HG03378 (cell line): ENCODE data around the gene SYT7.
"Not testable (repeated sequence)": the region's sequence is repeated elsewhere in the genome, so short reads cannot be mapped to it uniquely, and the experiment has no call there.

Experiments used
- ATAC-seq: cut with Tn5 transposase; IDR thresholded peaks from one replicate; pipeline ENCODE4 v1.9.1; 2021; ENCODE audit warnings: mild to moderate bottlenecking, moderate library complexity; ENCODE audit not compliant: unreplicated experiment

Gene SYT7

DNA sequence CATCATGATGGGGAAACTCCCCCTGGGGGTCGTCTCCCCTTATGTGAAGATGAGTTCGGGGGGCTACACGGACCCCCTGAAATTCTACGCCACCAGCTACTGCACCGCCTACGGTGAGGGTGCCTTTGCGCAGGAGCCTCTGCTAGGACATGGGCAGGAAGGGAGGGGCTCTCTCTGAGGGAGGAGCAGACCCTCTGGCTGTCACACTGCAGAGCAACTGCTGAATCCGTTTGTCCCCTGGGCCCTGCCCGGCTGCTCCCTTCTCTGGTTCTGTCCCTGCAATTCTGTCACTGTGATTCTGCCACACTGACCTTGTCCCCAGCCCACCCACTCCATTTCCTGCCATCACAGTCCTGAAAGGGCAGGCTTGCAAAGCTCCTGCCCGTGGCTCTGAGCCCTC lies 99.1 kb downstream of the SYT7 start:
- no peak for ATAC-seq

DNA sequence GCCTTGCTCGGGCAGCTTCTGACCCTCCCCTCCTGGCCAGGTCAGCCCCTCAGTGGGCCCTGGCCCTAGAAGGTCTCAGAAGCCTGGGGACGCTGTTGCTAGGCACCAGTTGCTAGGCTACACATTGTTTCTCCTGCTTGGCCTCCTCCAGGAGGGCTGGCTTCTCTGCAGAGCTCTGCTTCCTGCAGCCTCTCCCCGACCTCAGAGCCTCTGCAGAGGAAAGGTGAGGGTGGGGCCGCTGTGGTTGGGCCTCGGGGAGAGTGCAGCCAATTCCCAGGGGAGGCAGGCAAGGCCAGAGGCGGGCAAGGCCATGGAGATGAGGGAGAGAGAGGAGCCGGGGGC lies 99.9 kb downstream of the SYT7 start:
- no peak for ATAC-seq

DNA sequence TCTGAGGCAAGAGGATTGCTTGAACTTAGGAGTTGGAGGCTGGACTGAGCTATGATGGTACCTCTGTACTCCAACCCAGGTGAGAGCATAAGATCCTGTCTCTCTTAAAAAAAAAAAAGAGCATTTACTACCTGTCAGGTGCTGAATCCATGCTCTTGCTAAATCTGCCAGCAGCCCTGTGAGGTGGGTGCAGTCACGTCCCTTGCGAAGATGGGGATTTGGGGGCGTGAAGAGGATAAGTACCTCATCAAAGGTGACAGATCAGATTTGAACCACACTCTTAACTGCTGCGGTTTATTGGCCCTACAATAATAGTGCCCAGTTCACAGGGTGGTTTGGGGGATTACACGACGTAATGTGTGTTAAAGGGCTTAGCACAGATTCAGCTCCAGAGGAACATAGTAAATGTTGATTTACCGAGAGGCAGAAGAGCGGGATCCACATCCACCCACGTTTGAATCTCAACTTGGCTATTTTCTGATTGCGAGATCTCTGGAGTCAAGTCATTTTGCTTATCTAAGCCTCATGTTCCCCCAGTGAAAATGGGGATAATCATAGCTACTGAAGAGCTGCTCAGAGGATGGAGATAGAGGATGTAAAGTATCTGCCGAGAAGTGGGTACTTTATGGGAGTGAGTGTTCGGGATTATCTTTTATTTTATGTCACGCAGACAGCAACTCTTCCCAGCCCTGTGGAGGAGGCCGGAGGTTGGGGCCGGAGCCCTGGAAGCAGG lies 100.4 kb downstream of the SYT7 start:
- no peak for ATAC-seq

DNA sequence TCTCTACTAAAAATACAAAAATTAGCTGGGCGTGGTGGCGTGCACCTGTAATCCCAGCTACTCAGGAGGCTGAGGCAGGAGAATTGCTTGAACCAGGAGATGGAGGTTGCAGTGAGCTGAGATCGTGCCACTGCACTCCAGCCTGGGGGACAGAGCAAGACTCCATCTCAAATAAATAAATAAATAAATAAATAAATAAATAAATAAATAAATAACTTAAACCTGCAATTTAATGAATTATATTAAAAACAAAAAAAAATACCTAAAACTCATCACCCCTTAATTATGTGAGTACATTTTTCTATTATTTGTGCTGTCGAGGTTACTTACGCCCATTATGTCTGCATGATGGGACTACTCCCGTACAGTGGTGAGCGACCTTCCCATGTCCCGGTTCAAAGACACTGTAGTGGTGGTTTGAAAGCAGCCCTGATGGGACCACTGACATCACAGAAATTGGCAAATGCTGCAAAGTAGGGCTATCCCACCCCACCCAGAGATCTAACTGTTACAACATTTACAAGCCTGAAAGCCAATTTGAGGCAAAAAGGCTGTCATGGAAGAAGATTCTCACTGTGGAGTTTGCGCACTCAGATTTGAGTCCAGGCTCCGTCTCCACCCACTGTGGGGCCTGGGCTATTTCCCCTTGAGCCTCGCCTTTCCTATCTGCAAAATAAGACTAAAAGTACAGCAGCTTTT lies 101.4 kb downstream of the SYT7 start:
- not testable (repeated sequence) for ATAC-seq

DNA sequence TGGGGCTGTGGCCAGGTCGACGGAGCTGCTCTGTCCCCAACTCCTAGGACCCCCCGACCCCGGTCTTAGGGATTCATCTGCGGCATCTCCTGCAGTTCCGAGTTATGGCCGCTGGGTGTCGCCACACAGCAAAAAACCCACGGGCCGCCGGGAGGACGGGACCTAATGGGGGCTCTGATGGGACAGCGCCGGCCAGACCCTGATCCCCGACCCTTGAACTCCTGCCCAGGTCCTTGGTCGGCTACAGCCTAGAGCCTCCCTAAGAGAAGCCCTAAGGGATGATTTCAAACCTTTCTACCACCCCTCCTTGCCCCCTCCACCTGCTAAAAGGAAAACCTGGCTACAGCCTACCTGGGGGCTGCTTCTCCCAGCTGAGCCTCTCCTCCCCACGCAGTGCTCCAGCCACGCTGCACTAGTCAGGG lies 103.1 kb downstream of the SYT7 start:
- no peak for ATAC-seq

DNA sequence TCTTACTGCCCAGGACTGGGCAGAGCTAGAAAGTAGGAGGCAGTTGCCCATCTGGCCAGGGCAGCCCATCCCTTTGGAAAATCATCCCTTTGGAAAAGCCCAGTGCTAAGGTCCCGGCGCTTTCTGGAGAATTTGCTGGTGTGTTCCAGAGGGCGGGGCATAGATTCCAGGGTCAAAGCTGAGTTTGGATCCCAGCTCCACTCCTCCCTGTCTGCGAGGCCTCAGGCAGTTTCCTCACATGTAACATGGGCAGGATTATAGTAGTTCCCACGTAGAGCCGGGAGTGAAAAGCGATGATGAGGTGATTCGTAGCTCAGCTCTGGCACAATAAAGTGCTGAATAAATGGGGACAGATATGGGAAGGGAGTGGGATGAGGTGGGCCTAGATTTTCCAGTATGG lies 103.8 kb downstream of the SYT7 start:
- no peak for ATAC-seq

DNA sequence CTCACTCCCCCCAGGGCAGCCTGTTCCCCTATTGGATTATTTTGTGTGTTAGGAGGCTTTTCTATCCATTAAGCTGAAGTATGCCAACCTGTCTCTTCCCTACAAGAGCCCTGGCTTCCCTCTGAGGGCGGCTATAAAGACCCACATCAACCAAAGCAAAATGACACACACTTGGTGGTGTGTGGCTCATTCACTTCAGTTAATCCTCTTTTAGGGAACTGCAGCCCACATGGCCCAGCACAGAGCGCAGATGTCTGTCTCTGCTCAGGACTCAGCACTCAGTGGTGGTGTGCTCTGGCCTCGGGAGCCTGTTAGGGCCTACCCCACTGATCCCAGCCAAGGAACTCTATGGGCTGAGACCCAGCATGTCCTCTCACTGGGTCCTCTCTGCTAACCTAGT lies 104.5 kb downstream of the SYT7 start:
- ATAC-seq = no peak

DNA sequence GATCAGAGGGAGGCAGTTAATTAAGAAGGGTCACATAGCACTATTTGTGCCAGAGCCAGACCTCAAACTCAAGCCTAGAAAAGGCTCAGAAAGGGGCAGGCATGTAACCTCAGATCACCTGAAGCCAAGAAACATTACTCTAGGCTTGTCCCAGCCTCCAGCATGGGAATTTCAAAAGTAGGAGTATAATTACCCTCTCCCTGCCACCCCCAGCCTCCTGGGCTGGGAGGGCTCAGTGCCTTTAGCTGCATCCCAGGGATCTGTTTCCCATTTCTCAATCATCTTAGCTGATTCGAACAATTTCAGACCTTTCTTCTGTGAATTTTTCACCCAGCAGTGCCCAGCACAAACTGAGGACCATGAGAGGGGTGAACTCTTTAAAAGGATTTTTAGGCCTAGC lies 105.4 kb downstream of the SYT7 start:
- no peak for ATAC-seq

DNA sequence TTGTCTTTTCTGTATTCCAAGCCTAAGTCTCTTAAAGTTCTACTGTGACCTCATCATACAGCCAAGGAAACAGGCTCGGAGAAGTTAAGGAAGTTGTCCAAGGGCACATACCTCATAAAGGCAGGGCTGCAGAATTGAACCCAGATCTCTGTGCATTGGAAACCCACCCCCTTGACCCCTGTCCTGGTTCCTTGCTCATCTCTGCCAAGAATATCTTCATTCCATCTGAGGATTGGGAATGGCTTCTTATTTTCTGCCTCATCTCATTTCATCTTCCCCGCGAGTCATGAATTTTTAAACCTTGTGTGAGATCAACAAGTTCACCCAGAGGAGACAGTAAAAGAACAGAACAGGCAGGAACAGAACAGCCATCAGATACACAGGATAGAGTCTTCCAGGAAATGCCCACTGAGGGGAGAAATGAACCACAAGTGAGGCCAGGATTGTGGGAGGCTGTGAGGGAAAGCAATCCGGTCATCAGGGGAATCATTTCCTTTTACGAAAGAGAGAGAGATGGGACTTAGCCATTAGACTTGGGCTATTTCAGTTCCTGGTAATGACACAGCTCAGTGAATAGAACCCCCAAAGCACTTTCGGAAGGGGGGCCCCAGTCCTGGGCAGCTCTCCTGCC lies 106.7 kb downstream of the SYT7 start:
- no peak for ATAC-seq

DNA sequence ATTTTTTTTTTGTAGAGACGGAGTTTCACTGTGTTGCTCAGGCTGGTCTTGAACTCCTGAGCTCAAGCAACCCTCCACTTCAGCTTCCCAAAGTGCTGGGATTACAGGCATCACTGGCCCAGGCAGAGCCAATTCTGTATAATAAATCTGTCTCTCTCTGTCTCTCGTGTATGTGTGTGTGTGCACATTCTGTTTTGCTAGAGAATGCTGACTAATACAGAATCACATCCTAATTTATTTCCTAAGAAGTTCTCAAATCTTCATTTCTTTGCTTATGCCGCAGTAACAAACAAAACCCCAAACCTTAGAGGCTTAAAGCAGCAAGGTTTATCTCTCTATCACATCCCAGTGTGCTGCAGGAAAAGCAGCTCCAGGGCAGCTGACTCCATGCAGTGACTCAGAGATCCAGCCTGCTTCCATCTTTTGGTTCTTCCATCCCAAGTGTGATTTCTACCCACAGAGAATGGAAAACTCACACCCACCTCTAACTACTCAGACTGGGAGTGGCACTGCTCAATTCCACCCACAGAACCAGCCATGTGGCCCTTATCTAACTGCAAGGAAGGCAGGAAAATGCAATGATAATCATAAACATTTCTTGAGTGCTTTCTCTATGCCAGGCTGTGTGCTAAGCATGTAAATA lies 107.4 kb downstream of the SYT7 start:
- no peak for ATAC-seq

DNA sequence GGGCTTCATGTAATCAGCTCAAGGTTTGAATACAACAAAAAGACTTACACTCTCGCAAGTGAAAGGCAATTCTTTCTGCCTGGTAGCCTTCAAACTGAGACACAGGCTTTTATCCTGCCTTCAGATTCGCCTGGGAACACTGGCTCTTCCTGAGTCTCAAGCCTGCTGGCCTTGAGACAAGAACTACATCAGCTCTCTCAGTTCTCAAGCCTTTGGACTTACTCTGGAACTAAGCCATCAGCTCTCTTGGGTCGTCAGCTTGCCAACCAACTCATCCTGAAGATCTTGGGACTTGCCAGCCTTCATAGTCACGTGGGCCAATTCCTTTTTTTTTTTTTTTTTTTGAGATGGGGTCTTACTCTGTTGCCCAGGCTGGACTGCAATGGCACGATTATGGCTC lies 108.0 kb downstream of the SYT7 start:
- ATAC-seq = no peak

DNA sequence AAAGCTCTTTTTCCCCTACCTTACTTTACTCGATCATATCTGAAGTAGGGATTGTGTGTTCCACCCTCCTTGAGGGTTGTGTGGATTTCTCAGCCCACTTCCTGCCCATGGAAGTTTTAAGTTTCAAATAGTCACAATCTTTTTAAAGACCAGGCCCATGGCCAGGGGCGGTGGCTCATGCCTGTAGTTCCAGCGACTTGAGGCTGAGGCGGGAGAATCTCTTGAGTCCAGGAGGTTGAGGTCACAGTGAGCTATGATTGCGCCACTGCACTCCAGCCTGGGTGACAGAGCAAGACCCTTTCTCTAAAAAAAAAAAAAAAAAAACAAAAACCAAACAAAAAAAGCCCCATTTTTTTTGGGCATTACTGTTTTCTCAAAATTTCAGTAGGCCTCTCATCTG lies 108.6 kb downstream of the SYT7 start:
- ATAC-seq = no peak

DNA sequence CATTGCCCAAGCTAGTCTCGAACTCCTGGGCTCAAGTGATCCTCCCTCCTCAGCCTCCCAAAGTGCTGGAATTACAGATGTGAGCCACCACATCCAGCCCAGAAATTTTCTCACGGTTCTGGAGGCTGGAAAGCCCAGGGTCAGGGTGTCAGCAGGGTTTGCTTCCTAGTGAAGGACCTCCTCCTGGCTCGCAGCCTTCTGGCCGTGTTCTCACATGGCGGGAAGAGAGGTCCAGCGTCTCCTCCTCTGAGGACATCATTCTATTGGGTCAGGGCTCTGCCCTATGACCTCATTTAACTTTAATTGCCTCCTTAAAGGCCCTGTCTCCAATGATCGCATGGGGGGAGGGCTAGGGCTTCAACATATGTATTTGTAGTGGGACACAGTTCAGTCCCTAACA lies 112.9 kb downstream of the SYT7 start:
- ATAC-seq = no peak

DNA sequence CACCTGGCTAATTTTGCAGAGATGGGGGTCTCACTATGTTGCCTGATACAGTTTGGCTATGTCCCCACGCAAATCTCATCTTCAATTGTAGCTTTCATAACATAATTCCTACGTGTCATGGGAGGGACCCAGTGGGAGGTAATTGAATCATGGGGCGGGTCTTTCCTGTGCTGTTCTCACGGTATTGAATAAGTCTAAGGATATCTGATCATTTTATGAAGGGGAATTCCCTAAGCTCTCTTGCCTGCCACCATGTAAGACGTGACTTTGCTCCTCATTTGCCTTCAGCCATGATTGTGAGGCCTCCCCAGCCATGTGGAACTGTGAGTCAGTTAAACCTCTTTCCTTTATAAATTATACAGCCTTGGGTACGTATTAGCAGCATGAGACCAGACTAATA lies 113.3 kb downstream of the SYT7 start:
- not testable (repeated sequence) for ATAC-seq
